PC-9 (cell line): Measurements from ENCODE around the gene ANGEL2. TPM values are rescaled to one million over a fixed set of nuclear protein-coding genes. Genes with fewer than 3 reads are reported as not detected.

ENCODE experiments used
- BruUV-seq: library from RNA; stranded (reverse); fragments of 400-500 nt; replicated peaks from 2 replicates; lab custom pipeline; 2021; lab: Mats Ljungman, UMichigan
- CTCF ChIA-PET: fragments of 300-600 bp; sonication (Branson Sonifier 250); formaldehyde crosslinking; loops from one replicate; lab custom pipeline; 2022; ENCODE audit warnings: antibody characterized with exemption; lab: Charles Lee
- POLR2A ChIA-PET: fragments of 300-600 bp; sonication (Branson Sonifier 250); formaldehyde crosslinking; loops from one replicate; lab custom pipeline; 2022; ENCODE audit warnings: antibody characterized with exemption; ENCODE audit not compliant: unreplicated experiment; lab: Charles Lee
- DNase-seq, 2 experiments: peaks; one replicate each; pipeline versions ENCODE4 v3.0.0 to v3.0.0-alpha.2; 2015 to 2022; ENCODE audit warnings: mixed read lengths in 1 of 2
- H2AFZ ChIP-seq: fragments of 200-600 bp; sonication (generic); 2 replicates; pipeline ENCODE4 v1.8.1; 2017; ENCODE audit warnings: antibody characterized with exemption
- H3F3A ChIP-seq: fragments of 200-600 bp; sonication (generic); 2 replicates; pipeline ENCODE4 v1.8.1; 2017; ENCODE audit warnings: antibody characterized with exemption, mild to moderate bottlenecking, low read depth; ENCODE audit not compliant: insufficient read depth
- H3K27ac ChIP-seq: fragments of 200-600 bp; sonication (generic); 2 replicates; pipeline ENCODE4 v1.6.1; 2016; ENCODE audit warnings: mixed run types
- H3K27me3 ChIP-seq: fragments of 200-600 bp; sonication (generic); 2 replicates; pipeline ENCODE4 v1.6.1; 2016; ENCODE audit warnings: low read depth, mixed run types; ENCODE audit not compliant: insufficient read depth
- H3K36me3 ChIP-seq: fragments of 200-600 bp; sonication (generic); 2 replicates; pipeline ENCODE4 v1.6.1; 2016; ENCODE audit warnings: low read depth, mixed run types
- H3K4me1 ChIP-seq: fragments of 200-600 bp; sonication (generic); replicated peaks from 2 replicates; pipeline ENCODE4 v1.6.1; 2016; ENCODE audit warnings: mixed run types; ENCODE audit not compliant: insufficient read depth
- H3K4me2 ChIP-seq: fragments of 200-600 bp; sonication (generic); 2 replicates; pipeline ENCODE4 v1.6.1; 2017; ENCODE audit warnings: mixed run types
- H3K4me3 ChIP-seq: fragments of 200-600 bp; sonication (generic); 2 replicates; pipeline ENCODE4 v1.6.1; 2016; ENCODE audit warnings: mixed run types
- H3K79me2 ChIP-seq: fragments of 200-600 bp; sonication (generic); 2 replicates; pipeline ENCODE4 v1.6.1; 2017; ENCODE audit warnings: low read depth, mixed run types
- H3K9me2 ChIP-seq: fragments of 200-600 bp; sonication (generic); 2 replicates; pipeline ENCODE4 v1.8.1; 2017; ENCODE audit warnings: mild to moderate bottlenecking; ENCODE audit not compliant: insufficient read depth
- H3K9me3 ChIP-seq: fragments of 200-600 bp; sonication (generic); 2 replicates; pipeline ENCODE4 v1.8.1; 2016; ENCODE audit warnings: low read depth; ENCODE audit not compliant: insufficient read depth
- H4K20me1 ChIP-seq: fragments of 200-600 bp; sonication (generic); 2 replicates; pipeline ENCODE4 v1.8.1; 2017; ENCODE audit not compliant: insufficient read depth
- EZH2 ChIP-seq: fragments of 200-600 bp; sonication (generic); IDR thresholded peaks from 2 replicates; pipeline ENCODE4 v1.8.0; 2017; ENCODE audit warnings: antibody characterized with exemption, low read depth
- intact Hi-C: fragments of 100-400 bp; cut with micrococcal nuclease; formaldehyde crosslinking; loops from one replicate; pipeline ENCODE4 v1.10.0; 2022; ENCODE audit not compliant: unreplicated experiment
- total RNA-seq: library from RNA; stranded (reverse); gene quantifications from 2 replicates; pipeline ENCODE4 v1.2.3, GENCODE V29; 2021
- TF ChIP-seq, protein P1 (sequence below): fragments of 200-600 bp; sonication (generic); conservative IDR thresholded peaks from 2 replicates; pipeline ENCODE4 v1.6.1; 2017; ENCODE audit warnings: mixed run types, antibody characterized with exemption, mild to moderate bottlenecking, moderate library complexity

The ANGEL2 gene
- total RNA-seq, 1 experiment from 2014 or later: 42.6 TPM

DNA sequence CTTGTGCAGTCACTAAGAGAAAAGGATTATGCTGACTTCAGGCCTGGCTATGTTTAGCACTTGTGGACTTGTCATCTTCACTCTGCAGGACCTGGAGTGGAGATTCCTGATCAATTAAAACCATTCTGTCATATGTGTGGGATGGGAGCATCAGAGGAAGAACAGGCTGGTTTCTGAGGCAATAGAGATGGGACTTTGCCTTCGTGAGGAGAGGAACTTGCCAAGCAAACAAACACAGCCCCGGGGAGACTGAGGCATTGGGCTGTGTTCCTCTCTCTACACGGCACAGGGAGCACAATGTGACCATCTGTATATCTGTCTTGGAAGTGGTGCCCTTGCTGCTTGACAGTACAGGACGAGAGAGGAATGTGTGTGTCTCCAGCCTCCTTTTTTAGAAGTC, 42.2 kb downstream of the ANGEL2 start:
- POLR2A ChIA-PET: no interaction called here
- no TSS peak for BruUV-seq
- Histone ChIP-seq H3K36me3 (no peaks in the 10 kb centered on the region), H3K9me3 (no peaks in the 10 kb centered on the region), H3K4me1 (no peaks in the 10 kb centered on the region), H3F3A (no peaks in the 10 kb centered on the region), H2AFZ (no peak overlapping the region), H3K27ac (no peak overlapping the region), H3K4me2 (no peak overlapping the region), H3K79me2 (no peaks in the 10 kb centered on the region), H3K27me3 (peaks cover 26% of the 10 kb centered on the region; the same call in 1 of the 2 replicates), H4K20me1 (no peaks in the 10 kb centered on the region), H3K9me2 (no peaks in the 10 kb centered on the region), H3K4me3 (no peak overlapping the region)
- TF ChIP-seq, protein P1, sequence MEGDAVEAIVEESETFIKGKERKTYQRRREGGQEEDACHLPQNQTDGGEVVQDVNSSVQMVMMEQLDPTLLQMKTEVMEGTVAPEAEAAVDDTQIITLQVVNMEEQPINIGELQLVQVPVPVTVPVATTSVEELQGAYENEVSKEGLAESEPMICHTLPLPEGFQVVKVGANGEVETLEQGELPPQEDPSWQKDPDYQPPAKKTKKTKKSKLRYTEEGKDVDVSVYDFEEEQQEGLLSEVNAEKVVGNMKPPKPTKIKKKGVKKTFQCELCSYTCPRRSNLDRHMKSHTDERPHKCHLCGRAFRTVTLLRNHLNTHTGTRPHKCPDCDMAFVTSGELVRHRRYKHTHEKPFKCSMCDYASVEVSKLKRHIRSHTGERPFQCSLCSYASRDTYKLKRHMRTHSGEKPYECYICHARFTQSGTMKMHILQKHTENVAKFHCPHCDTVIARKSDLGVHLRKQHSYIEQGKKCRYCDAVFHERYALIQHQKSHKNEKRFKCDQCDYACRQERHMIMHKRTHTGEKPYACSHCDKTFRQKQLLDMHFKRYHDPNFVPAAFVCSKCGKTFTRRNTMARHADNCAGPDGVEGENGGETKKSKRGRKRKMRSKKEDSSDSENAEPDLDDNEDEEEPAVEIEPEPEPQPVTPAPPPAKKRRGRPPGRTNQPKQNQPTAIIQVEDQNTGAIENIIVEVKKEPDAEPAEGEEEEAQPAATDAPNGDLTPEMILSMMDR: no peak
- TF ChIP-seq EZH2: no peak
- intact Hi-C loops: no loop called here
- no peak for DNase-seq
- CTCF ChIA-PET: no interaction called here

DNA sequence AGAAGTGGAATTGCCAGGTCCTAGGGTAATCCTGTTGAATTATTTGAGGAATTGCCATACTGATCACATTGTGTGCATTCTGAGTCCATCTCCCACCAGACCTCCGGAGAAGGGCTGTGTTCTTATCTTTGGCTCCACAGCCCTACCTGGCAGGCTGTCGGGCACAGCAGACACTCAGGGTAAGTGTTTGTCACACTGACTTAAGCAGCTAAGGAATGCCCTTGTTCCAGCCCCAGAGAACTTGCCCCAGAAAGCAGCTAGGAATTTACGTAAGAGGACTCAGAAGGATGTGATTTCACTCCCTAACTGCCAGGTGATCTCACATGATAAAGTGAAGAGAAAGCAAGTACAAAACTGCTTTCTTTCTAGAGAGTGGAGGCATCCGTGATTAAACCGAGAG, 44.4 kb downstream of the ANGEL2 start:
- Histone ChIP-seq H3K79me2 (no peaks in the 10 kb centered on the region), H3K36me3 (no peaks in the 10 kb centered on the region), H3K27me3 (peaks cover 38% of the 10 kb centered on the region; the same call in 1 of the 2 replicates), H3K4me2 (no peak overlapping the region), H3K4me3 (no peak overlapping the region), H3K9me3 (no peaks in the 10 kb centered on the region), H3F3A (no peaks in the 10 kb centered on the region), H2AFZ (no peak overlapping the region), H3K4me1 (no peaks in the 10 kb centered on the region), H3K27ac (no peak overlapping the region), H3K9me2 (no peaks in the 10 kb centered on the region), H4K20me1 (no peaks in the 10 kb centered on the region)
- ChIA-PET POLR2A (interaction anchor here (0.6 kb wide), 1 partner anchor 152 kb away, joined by 8 read pairs; no protein-coding TSS in a partner anchor), CTCF (no interaction called here)
- intact Hi-C loops: no loop called here
- no peak for DNase-seq
- no TSS peak for BruUV-seq
- TF ChIP-seq, protein P1: no peak
- no peak for TF ChIP-seq EZH2

- no peak overlapping the region for H3K27ac ChIP-seq
- no peak overlapping the region for H3K4me3 ChIP-seq
- no peak for DNase-seq
- H3K27me3 ChIP-seq: peaks cover 45% of the 10 kb centered on the region; the same call in 1 of the 2 replicates
- H3K9me3 ChIP-seq: no peaks in the 10 kb centered on the region
- no peaks in the 10 kb centered on the region for H3K4me1 ChIP-seq
- intact Hi-C loops: no loop called here
- POLR2A ChIA-PET: no interaction called here
- no peak overlapping the region for H2AFZ ChIP-seq
- CTCF ChIA-PET: no interaction called here
- no peaks in the 10 kb centered on the region for H3K9me2 ChIP-seq
- no peaks in the 10 kb centered on the region for H4K20me1 ChIP-seq
- no peaks in the 10 kb centered on the region for H3F3A ChIP-seq
- TF ChIP-seq EZH2: no peak
- TF ChIP-seq, protein P1: no peak
- no peak overlapping the region for H3K4me2 ChIP-seq
- no TSS peak for BruUV-seq
- no peaks in the 10 kb centered on the region for H3K36me3 ChIP-seq
- no peaks in the 10 kb centered on the region for H3K79me2 ChIP-seq
These were observed 45.6 kb downstream of the ANGEL2 start for GRCh38 chr1:212970085-212970484.
